Type B pancreatic cell (in vitro differentiated cells): ENCODE measurements around the gene DUSP22. TPM values are rescaled to one million over a fixed set of nuclear protein-coding genes. Genes with fewer than 3 reads are reported as not detected.

Source experiments
- DNase-seq: peaks from one replicate; pipeline ENCODE4 v3.0.0; 2021; ENCODE audit warnings: mixed read lengths; ENCODE audit not compliant: unreplicated experiment; ENCODE audit errors: extremely low spot score
- H3K27ac Mint-ChIP-seq: 2 replicates; pipeline ENCODE4 v1.8.0; 2021; ENCODE audit warnings: mild to moderate bottlenecking, mixed read lengths
- H3K27me3 Mint-ChIP-seq: 2 replicates; pipeline ENCODE4 v1.8.0; 2021; ENCODE audit warnings: mixed read lengths
- H3K36me3 Mint-ChIP-seq: 2 replicates; pipeline ENCODE4 v1.8.0; 2021; ENCODE audit warnings: mixed read lengths
- H3K4me1 Mint-ChIP-seq: one replicate; pipeline ENCODE4 v1.8.0; 2021; ENCODE audit warnings: mixed read lengths; ENCODE audit not compliant: unreplicated experiment
- H3K4me3 Mint-ChIP-seq: 2 replicates; pipeline ENCODE4 v1.8.0; 2021; ENCODE audit warnings: mild to moderate bottlenecking, mixed read lengths
- H3K9me3 Mint-ChIP-seq: 2 replicates; pipeline ENCODE4 v1.8.0; 2021; ENCODE audit warnings: mixed read lengths
- total RNA-seq: library from RNA; stranded (reverse); gene quantifications from 2 replicates; pipeline ENCODE4 v1.2.1, GENCODE V29; 2021; ENCODE audit warnings: low replicate concordance
- TF ChIP-seq, protein P1 (sequence below): fragments of 200-600 bp; sonication (generic); conservative IDR thresholded peaks from 2 replicates; pipeline ENCODE4 v1.5.0; 2021; ENCODE audit warnings: antibody characterized with exemption, mild to moderate bottlenecking

Gene DUSP22
- total RNA-seq, 1 donor from 2014 or later, result 25.0 TPM

DNA sequence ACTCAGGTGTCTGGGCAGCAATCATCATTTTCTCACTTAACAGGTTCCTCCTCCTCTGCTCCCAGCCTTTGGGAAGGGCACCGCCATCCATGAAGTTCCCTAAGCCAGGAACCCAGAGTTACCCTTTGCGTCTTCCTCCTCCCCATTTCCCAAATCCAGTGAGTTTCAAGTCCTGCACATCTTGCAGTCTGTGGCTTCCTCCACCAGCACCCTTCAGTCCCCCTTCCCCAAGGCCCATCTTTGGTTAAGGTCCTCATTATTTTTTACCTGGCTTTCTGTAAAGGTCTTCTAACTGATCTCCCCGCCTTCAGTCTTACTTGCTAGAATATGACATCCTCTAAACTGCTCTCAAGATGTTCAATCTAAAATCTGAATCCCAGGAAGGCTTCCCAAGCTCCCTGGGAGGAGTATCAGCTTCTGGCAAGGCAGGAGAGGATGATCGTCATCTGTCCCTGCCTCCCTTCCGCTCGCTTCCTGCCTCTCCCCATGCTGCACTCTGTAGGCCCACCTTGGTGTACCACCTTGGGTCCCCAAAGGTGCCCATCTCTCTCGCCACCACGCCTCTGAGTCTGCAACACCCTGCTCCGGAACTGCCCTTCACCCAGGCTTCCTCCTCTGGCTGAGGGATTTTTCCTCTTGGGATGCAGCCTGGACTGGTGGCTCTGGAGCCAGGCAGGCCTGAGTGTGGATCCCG is 11.4 kb upstream of the DUSP22 start:
- H3K27ac Mint-ChIP-seq, result no peak overlapping the region
- no peaks in the 10 kb centered on the region for H3K4me1 Mint-ChIP-seq
- peaks cover 13% of the 10 kb centered on the region for H3K27me3 Mint-ChIP-seq
- no peaks in the 10 kb centered on the region for H3K9me3 Mint-ChIP-seq
- H3K4me3 Mint-ChIP-seq, result no peak overlapping the region
- DNase-seq, result no peak
- H3K36me3 Mint-ChIP-seq, result no peaks in the 10 kb centered on the region
- TF ChIP-seq, protein P1, sequence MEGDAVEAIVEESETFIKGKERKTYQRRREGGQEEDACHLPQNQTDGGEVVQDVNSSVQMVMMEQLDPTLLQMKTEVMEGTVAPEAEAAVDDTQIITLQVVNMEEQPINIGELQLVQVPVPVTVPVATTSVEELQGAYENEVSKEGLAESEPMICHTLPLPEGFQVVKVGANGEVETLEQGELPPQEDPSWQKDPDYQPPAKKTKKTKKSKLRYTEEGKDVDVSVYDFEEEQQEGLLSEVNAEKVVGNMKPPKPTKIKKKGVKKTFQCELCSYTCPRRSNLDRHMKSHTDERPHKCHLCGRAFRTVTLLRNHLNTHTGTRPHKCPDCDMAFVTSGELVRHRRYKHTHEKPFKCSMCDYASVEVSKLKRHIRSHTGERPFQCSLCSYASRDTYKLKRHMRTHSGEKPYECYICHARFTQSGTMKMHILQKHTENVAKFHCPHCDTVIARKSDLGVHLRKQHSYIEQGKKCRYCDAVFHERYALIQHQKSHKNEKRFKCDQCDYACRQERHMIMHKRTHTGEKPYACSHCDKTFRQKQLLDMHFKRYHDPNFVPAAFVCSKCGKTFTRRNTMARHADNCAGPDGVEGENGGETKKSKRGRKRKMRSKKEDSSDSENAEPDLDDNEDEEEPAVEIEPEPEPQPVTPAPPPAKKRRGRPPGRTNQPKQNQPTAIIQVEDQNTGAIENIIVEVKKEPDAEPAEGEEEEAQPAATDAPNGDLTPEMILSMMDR, result no peak

DNA sequence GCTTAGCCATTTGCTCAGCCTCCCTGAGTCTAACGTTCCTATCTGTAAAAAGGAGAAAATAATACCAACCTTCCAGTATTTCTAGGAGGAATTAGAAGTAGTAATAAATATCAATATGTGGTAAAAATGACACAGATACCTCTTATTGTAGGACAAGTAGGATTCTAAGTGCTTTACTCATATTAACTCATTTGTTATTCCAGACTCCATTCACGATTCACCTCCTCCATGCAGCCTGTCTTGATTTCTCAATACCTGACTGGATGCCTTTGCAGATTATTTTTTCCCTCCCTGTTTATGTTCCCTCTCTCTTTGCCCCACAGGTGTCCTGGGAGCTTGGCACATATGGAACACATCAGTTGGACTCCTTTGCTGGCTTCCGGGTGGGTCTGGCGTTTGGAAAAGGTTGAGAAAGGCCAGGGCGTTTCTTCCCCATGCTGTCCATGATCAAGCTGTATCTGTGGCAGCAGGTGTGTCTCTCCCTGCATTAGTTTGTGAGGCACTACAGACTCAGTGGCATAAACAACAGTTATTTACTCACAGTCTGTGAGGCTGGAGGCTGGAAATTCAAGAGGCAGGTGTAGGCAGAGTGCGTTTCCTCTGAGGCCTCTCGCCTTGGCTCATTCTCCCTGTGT is 10.7 kb upstream of the DUSP22 start:
- no peaks in the 10 kb centered on the region for H3K36me3 Mint-ChIP-seq
- H3K9me3 Mint-ChIP-seq, result no peaks in the 10 kb centered on the region
- no peaks in the 10 kb centered on the region for H3K4me1 Mint-ChIP-seq
- H3K27ac Mint-ChIP-seq, result no peak overlapping the region
- no peak for DNase-seq
- peaks cover 13% of the 10 kb centered on the region for H3K27me3 Mint-ChIP-seq
- H3K4me3 Mint-ChIP-seq, result no peak overlapping the region
- TF ChIP-seq, protein P1, result no peak

DNA sequence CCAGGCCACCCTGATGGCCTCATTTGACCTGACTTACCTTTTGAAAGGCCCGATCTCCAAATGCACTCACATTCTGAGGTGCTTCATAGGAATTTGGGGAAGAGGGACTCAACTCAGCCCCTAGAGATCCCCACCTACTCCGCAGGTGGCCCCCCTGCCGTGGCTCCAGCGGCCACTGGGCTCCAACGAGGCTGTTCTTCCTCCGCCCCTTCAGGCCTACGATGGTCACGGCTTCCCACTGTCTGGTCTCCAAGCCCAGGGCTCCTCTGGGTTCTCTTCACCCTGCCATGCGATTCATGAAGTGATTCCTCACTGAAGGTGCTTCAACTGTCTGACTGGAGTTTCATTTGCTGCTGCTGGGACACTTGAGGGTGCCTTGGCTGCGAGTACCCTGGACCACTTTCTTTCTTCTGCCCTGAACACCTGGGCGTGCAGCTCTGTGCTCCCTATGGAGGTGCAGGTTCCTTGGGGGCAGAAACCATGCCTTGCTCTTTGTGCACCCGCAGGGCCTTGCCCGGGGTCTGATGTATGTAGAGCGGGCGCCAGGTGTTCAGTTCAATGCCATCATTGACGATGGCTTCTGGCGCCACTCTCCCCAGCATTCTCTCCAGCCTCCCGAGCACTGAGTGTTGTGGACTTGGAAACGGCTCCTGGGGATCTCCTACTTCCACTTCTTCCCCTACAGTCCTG is 10.0 kb upstream of the DUSP22 start:
- TF ChIP-seq, protein P1, result no peak
- Mint-ChIP-seq H3K9me3 (no peaks in the 10 kb centered on the region), H3K27ac (no peak overlapping the region), H3K4me1 (no peaks in the 10 kb centered on the region), H3K4me3 (no peak overlapping the region), H3K27me3 (peaks cover 13% of the 10 kb centered on the region), H3K36me3 (no peaks in the 10 kb centered on the region)
- no peak for DNase-seq

DNA sequence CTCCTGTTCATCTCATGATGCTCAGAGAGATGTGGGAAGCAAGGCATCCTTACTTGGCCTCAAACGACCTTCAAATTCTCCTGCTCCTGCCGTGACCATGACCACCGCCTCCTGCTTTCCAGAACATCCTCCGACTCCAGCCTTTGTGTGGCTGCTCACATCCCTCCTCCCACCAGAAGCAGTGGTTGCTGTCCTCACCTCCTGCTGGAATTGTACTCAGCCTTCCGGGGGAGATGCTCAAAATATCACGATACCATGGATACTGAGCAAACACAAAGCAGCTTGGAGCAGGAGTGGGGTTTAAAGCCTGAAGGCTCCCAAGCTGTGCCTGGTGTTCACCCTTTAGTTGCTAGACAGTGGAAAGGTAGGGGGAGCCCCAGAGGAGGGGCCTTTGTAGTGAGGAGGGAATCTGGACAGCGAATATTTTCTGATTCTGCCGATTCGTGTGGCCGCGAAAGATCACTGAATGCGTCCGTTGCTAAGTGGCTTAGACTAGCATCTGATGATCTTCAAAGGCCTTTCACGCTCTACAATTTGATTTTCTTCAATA is 9.3 kb upstream of the DUSP22 start:
- no peaks in the 10 kb centered on the region for H3K36me3 Mint-ChIP-seq
- DNase-seq, result no peak
- H3K9me3 Mint-ChIP-seq, result no peaks in the 10 kb centered on the region
- H3K4me3 Mint-ChIP-seq, result no peak overlapping the region
- TF ChIP-seq, protein P1, result no peak
- peaks cover 13% of the 10 kb centered on the region for H3K27me3 Mint-ChIP-seq
- no peak overlapping the region for H3K27ac Mint-ChIP-seq
- no peaks in the 10 kb centered on the region for H3K4me1 Mint-ChIP-seq

DNA sequence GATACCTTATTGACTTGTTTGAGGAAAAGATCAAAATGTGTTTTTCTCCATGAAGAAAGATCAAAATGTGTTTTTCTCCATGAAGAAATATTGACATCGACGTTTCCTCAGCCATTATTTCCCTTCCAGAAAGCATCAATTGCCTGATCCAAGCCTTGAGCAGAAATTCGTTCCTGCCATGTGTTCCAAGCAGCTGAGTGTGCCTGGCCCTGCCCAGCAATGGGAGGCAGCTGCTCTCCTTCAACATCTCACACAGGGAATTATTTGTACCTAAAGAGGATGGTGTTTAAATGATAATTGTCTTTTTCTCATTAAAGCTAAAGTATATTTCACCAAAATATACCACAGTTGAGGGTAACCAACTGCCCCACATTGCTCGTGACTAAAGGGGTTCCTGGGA is 7.8 kb upstream of the DUSP22 start:
- H3K9me3 Mint-ChIP-seq, result no peaks in the 10 kb centered on the region
- no peak for DNase-seq
- H3K27me3 Mint-ChIP-seq, result peaks cover 20% of the 10 kb centered on the region
- H3K36me3 Mint-ChIP-seq, result no peaks in the 10 kb centered on the region
- H3K4me1 Mint-ChIP-seq, result no peaks in the 10 kb centered on the region
- TF ChIP-seq, protein P1, result no peak
- no peak overlapping the region for H3K27ac Mint-ChIP-seq
- H3K4me3 Mint-ChIP-seq, result no peak overlapping the region
